HG02943 (cell line): ENCODE data around the gene PDIA6.

Experiments used
- ATAC-seq: cut with Tn5 transposase; IDR thresholded peaks from one replicate; pipeline ENCODE4 v1.9.1; 2021; ENCODE audit warnings: mild to moderate bottlenecking, low read depth, moderate library complexity; ENCODE audit not compliant: unreplicated experiment

PDIA6 gene

GRCh38 chr2:10812362-10813162, at the start of gene PDIA6:
Gene PDIA6, minus strand, starts transcription at chr2:10812785. Its CDS starts 89 bp downstream, at chr2:10812696.
- peak; percentile 81 for ATAC-seq

- no peak for ATAC-seq
Observed at GRCh38 chr2:10862330-10862729, 49.7 kb upstream of the PDIA6 start.

GRCh38 chr2:10861765-10862164, 49.2 kb upstream of the PDIA6 start:
- no peak for ATAC-seq

- no peak for ATAC-seq
Observed at GRCh38 chr2:10860814-10861325, 48.3 kb upstream of the PDIA6 start.

GRCh38 chr2:10860081-10860813, 47.7 kb upstream of the PDIA6 start:
- ATAC-seq, result no peak

- no peak for ATAC-seq
Observed at GRCh38 chr2:10859278-10859677, 46.7 kb upstream of the PDIA6 start.

GRCh38 chr2:10848541-10848940, 36.0 kb upstream of the PDIA6 start:
- ATAC-seq, result no peak

- no peak for ATAC-seq
Observed at GRCh38 chr2:10847008-10847407, 34.4 kb upstream of the PDIA6 start.

GRCh38 chr2:10846110-10846861, 33.7 kb upstream of the PDIA6 start:
- no peak for ATAC-seq

- ATAC-seq, result no peak
Observed at GRCh38 chr2:10845640-10846039, 33.1 kb upstream of the PDIA6 start.

- ATAC-seq, result no peak
Observed at GRCh38 chr2:10844097-10844496, 31.5 kb upstream of the PDIA6 start.

- no peak for ATAC-seq
Observed at GRCh38 chr2:10842506-10842905, 29.9 kb upstream of the PDIA6 start.

- no peak for ATAC-seq
Observed at GRCh38 chr2:10841547-10842219, 29.1 kb upstream of the PDIA6 start.

GRCh38 chr2:10839813-10840212, 27.2 kb upstream of the PDIA6 start:
- no peak for ATAC-seq

- ATAC-seq, result no peak
Observed at GRCh38 chr2:10838734-10839133, 26.1 kb upstream of the PDIA6 start.

- no peak for ATAC-seq
Observed at GRCh38 chr2:10837298-10838266, 25.0 kb upstream of the PDIA6 start.

GRCh38 chr2:10835052-10835970, 22.7 kb upstream of the PDIA6 start:
- ATAC-seq, result no peak

GRCh38 chr2:10834068-10834655, 21.6 kb upstream of the PDIA6 start:
- ATAC-seq, result no peak
